NCI-H2196 treated with DMSO at 0.1 percent for 48 hours (cell line): ENCODE measurements around the gene MOB3B.

Experiments
- DNase-seq: peaks from one replicate; lab custom pipeline; 2025; ENCODE audit not compliant: unreplicated experiment; lab: John Stamatoyannopoulos, UW

MOB3B gene

DNA sequence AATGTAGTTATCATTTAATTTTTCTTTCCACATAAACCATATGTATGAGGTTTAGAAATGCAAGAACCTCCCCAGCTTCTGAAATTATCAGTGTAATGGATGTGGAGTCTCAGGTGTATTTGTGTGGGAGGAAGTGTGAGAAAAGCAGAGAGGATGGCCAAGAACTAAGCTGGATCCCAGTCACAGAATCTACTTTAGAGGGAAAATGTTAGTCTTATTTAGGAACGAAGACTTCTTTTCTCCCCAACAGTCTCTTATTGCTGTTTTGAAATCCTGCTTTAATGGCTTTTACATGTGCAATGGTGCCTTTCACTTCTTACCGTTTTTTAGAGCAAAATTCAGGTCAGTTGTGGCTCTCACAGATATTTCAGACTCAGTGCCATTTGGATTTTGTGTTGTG is 235.6 kb downstream of the MOB3B start:
- no peak for DNase-seq

GRCh38 chr9:27292659-27293405 is 236.8 kb downstream of the MOB3B start:
- no peak for DNase-seq

DNA sequence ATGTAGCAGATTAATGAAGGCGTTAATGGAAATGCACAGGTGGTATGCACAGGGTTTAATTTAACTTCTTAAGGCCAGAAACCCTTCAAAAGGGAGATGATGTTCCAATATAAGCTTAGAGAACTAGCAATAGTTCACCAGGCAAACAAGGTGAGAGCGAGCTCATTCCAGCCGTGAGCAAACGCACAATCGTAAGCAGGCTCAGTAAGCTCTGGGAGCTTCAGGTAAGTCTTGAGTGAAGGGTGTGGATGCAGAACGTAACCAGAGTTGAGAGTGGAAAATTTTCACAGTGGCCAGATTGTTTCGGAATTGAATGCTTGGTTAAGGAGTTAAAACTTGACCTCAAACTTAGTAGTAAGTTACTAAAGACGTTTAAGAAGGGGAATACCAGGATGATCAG is 238.3 kb downstream of the MOB3B start:
- DNase-seq, result no peak

DNA sequence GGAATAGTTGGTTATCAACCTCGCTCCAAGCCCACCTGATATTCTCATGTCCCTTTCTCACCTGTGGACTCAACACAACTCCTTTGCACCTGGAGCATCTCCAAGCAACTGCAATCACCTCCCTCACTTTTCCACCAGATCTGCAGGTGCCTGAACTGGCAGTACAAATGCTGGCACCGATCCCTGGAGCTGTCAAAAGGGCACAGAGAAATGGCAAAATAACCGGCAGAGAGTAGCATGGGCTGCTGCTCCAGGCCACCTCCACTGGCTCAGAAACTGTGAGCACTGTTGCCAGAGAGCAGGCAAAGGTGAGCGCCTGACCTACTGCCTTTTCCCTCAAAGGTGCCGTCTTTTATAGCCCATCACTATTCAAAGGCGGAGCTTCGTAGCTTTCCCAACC is 247.3 kb downstream of the MOB3B start:
- DNase-seq, result no peak

DNA sequence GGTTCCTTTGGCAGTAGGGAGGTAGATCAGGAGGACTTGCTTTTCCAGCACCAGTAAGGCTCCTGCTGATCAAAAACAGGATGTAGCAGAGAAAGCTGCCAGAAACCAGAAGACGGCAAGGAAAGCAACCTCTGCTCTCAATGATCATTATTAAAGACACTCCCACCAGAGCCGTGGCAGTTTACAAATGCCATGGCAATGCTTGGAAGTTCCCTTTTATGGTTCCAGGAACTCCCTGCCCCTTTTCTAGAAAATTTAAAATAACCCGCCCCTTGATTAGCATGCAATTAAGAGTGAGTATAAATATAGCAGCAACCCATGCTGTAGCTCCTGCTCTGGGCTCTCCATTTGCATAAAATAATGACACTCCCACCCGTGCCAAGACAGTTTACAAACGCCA is 248.8 kb downstream of the MOB3B start:
- DNase-seq, result no peak

DNA sequence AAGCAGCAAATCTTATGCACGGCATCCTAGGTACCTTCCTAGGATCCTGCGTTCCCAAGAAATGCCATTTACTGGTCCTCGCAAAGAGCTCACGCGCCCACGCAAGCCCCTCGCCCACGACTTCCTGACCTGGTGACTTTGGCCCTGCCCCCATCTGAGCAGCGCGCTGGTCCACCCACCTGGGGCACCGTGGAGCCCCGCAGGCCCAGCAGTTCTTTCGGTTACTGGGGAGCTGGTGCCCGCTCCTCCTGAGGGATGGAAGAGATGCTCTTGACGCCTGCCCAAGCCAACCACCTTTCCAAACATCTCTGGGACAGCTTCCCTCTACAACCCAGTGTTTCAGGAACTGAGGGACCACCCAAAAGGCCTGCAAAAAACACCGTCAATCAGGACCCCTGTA is 249.4 kb downstream of the MOB3B start:
- DNase-seq, result no peak

- no peak for DNase-seq
These were observed 250.0 kb downstream of the MOB3B start for GRCh38 chr9:27279611-27280010.

DNA sequence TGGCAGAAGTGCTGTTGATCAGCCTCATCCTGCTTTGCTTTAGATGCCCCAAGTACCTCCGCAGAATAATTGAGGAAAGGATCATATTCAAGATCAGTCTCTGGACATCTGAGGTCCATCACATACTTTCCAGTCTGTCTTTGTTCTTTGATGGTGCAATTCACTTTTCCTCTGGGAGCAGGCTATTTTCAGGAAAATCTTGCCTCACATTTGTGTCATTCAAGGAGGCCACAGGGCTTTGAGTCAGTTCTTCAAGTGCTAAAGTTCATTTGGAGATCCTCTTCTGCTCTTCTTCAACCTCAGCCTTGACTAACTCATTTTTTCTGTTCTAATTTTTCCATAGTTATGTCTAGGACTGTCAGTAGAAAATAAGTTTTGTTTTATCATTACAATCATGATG is 251.2 kb downstream of the MOB3B start:
- no peak for DNase-seq

DNA sequence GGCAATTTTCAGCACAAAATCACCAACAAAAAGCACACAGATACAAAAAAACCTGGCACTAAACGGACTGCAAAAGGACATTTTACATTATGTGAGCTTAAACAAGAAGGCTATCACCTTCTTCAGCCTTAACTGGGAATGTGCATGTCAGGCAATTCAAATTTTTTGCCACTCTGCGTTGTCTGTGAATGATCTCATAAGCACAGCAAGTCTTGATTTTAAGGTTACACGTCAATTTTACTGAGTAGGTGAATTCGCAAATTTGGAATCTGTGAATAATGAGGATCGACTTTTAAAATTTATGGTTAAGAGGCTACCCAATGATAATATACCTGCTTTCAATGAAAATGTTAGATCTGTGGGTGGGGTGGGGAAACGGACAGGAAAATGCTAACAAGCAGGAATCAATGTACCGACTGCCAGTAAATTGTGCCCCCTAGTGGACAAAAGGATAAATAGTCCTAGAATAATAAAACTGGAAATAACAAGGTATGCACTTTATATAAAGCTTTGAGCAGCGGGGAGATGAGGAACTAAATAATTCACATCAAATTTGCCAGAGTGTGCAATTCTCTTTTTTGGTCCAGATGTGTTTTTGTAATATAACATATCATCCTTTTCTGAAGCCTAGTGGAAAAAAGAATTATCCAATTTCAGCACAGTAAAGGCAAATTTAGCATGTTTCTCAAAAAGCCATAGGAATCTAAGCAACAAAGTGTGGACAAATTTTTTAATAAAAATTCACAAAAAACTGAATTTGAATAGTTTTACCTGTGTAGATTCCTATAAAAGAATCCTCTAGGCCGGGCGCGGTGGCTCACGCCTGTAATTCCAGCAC is 253.2 kb downstream of the MOB3B start:
- peak; percentile 14 for DNase-seq
